Measurements from ENCODE around the gene LLGL2. TPM values are rescaled to one million over a fixed set of nuclear protein-coding genes. Genes with fewer than 3 reads are reported as not detected.

LLGL2 gene
- total RNA-seq, 4 donors from 2014 or later: 40.0 to 101 (median 67.3) TPM

GRCh38 chr17:75594499-75595283, 69.2 kb downstream of the LLGL2 start:
- 65 to 80% methylated on average over 2 to 16 of the region's 28 CpGs for WGBS, 2 donors
- H3K4me1 ChIP-seq: peaks cover 0 to 12% (median 6%) of the 10 kb centered on the region in 3 donors
- no peaks in the 10 kb centered on the region for H3K36me3 ChIP-seq
- TF ChIP-seq CTCF (IDR thresholded peaks at IDR 0.05) (no peak), POLR2A (IDR thresholded peaks at IDR 0.05) (no peak)
- DNase-seq: no peak
- H3K27ac ChIP-seq: no peak overlapping the region
- no peaks in the 10 kb centered on the region for H3K9me3 ChIP-seq
- intact Hi-C loops (cut with DNase I): no loop called here
- H3K4me3 ChIP-seq: no peak overlapping the region
- no peaks in the 10 kb centered on the region for H3K27me3 ChIP-seq

- Histone ChIP-seq H3K4me1 (peaks cover 0 to 5% (median 0%) of the 10 kb centered on the region in 3 donors), H3K9me3 (no peaks in the 10 kb centered on the region), H3K27me3 (no peaks in the 10 kb centered on the region), H3K27ac (no peak overlapping the region), H3K36me3 (no peaks in the 10 kb centered on the region), H3K4me3 (no peak overlapping the region)
- no peak for TF ChIP-seq CTCF (IDR thresholded peaks at IDR 0.05)
- no peak for TF ChIP-seq POLR2A (IDR thresholded peaks at IDR 0.05)
- 93% methylated on average over 2 of the region's 13 CpGs; no CpG with 5 or more reads in 1 of the 2 donors for WGBS, 2 donors
- DNase-seq: no peak
- intact Hi-C loops (cut with DNase I): no loop called here
These were observed 69.9 kb downstream of the LLGL2 start for GRCh38 chr17:75595284-75595919.

GRCh38 chr17:75595920-75596313, 70.4 kb downstream of the LLGL2 start:
- no peak for TF ChIP-seq CTCF (IDR thresholded peaks at IDR 0.05)
- TF ChIP-seq POLR2A (IDR thresholded peaks at IDR 0.05): no peak
- Histone ChIP-seq H3K36me3 (no peaks in the 10 kb centered on the region), H3K27ac (no peak overlapping the region), H3K4me3 (no peak overlapping the region), H3K9me3 (no peaks in the 10 kb centered on the region), H3K27me3 (no peaks in the 10 kb centered on the region), H3K4me1 (peaks cover 0 to 4% (median 0%) of the 10 kb centered on the region in 3 donors)
- intact Hi-C loops (cut with DNase I): no loop called here
- 64 to 100% methylated on average over 1 to 4 of the region's 6 CpGs for WGBS, 2 donors
- no peak for DNase-seq

GRCh38 chr17:75596320-75597087, 71.0 kb downstream of the LLGL2 start:
- H3K4me1 ChIP-seq: peaks cover 0 to 10% (median 3%) of the 10 kb centered on the region in 3 donors
- 81 to 100% methylated on average over 1 to 10 of the region's 17 CpGs for WGBS, 2 donors
- DNase-seq: no peak
- no peak overlapping the region for H3K4me3 ChIP-seq
- intact Hi-C loops (cut with DNase I): no loop called here
- H3K27me3 ChIP-seq: no peaks in the 10 kb centered on the region
- TF ChIP-seq POLR2A (IDR thresholded peaks at IDR 0.05): no peak
- TF ChIP-seq CTCF (IDR thresholded peaks at IDR 0.05): no peak
- H3K27ac ChIP-seq: no peak overlapping the region
- H3K36me3 ChIP-seq: no peaks in the 10 kb centered on the region
- no peaks in the 10 kb centered on the region for H3K9me3 ChIP-seq

All from esophagus squamous epithelium (tissue), 5 donors.